Astrocyte of the spinal cord (primary cell): ENCODE data around the gene SLC38A8.

Source experiments
- DNase-seq: peaks from one replicate; pipeline ENCODE4 v3.0.0; 2011; ENCODE audit warnings: low read depth, low spot score
- H3K4me3 ChIP-seq: 2 replicates; pipeline ENCODE4 v1.5.1; 2011; ENCODE audit warnings: low read depth, mild to moderate bottlenecking, low read length, moderate library complexity
- in situ Hi-C: cut with HindIII; loops from 2 replicates; pipeline ENCODE4 v1.10.0; 2017; ENCODE audit warnings: low sequenced_read_pairs
- TF ChIP-seq, protein P1 (sequence below): IDR thresholded peaks from 2 replicates; pipeline ENCODE4 v1.5.1; 2012; ENCODE audit warnings: low read depth, mild to moderate bottlenecking, low read length, inconsistent platforms

SLC38A8 gene

DNA sequence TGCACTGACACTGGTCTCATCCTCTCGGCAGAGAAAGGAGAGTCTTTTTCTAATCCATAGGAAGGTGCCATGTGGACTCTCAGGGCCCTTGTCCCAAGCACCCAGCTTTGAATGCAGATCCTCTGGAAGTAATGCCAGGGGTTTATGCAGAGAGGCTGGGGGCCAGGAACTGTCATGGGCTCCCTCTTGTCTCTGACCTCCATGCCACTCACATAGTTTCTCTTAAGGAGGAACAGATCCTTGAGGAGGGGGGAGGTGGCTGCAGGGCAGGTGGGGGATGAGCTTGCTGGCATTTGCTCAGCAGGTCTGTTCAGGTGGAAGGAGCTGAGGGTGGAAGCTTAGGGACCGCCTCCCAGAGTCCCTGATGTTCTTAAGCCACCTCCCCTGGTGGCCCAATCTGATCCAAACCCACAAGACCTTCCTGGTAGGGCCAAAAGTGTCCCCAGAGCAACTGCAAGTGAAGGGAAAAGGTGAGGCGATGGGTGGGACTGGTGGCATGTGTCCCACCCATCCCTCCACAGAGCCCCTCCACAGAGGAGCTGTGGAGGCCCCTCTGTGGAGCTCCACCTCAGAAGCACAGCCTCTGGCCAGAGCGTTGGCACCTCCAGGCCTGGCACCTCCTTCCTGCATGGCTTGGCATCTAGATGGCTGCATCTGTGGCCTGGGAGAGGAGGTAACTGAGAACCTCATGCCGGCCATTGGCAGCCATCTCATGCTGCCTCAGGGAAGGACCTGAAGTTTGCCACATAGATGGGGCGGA is 65.4 kb downstream of the SLC38A8 start:
- no peak overlapping the region for H3K4me3 ChIP-seq
- TF ChIP-seq, protein P1, sequence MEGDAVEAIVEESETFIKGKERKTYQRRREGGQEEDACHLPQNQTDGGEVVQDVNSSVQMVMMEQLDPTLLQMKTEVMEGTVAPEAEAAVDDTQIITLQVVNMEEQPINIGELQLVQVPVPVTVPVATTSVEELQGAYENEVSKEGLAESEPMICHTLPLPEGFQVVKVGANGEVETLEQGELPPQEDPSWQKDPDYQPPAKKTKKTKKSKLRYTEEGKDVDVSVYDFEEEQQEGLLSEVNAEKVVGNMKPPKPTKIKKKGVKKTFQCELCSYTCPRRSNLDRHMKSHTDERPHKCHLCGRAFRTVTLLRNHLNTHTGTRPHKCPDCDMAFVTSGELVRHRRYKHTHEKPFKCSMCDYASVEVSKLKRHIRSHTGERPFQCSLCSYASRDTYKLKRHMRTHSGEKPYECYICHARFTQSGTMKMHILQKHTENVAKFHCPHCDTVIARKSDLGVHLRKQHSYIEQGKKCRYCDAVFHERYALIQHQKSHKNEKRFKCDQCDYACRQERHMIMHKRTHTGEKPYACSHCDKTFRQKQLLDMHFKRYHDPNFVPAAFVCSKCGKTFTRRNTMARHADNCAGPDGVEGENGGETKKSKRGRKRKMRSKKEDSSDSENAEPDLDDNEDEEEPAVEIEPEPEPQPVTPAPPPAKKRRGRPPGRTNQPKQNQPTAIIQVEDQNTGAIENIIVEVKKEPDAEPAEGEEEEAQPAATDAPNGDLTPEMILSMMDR = no peak
- in situ Hi-C loops = no loop called here
- DNase-seq = no peak

DNA sequence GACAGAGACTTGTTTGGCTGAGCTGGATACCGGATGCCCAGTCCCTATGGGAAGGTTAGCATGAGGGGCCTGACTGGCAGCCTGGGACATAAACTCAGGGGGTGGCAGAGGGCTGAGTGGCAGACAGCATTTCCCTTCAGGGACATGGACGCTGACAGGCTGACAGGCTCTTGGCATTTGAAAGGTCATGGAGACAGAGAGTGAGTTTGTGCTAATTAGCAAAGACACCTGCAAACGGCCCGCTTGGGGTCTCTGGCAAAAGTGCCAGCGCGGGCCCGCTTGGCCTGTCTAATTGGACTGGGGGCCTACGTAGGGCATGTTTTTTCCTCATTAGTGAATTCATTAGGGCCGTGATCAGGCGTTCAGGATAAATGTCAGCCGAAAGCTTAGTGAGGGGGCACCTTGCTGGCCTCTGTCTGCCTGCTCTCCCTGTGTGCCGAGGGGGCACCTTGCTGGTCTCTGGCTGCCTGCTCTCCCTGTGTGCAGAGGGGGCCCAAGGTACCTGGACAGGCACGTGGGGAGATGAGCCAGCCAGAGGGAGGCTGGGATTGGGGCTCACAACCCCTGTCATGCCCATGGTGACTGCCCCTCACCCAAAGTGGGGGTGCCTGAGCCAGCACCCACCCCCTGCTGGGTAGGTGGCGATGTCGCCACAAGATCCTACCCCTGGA is 66.9 kb downstream of the SLC38A8 start:
- in situ Hi-C loops = no loop called here

DNA sequence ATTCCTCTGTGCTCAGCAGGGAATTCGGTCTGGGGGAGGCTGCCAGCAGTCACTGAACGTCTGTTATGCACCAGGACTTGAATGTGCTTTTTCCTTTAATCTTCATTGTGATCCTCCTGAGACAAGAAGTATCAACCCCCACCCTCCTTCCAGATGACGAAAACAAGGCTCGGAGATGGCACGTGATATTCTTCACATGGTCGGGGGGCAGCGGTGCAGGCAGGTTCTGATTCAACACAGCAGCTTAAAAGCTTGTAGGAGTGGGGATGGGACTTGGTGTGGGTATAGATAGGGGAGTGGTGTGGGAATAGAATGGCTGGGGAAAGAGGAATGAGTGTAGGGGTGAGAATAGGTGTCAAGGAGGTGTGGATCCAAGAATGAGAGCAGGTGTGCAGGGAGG is 68.1 kb downstream of the SLC38A8 start:
- TF ChIP-seq, protein P1 = no peak
- no peak overlapping the region for H3K4me3 ChIP-seq
- in situ Hi-C loops = no loop called here
- DNase-seq = no peak

More for the DNA sequence above, 66.9 kb downstream of the SLC38A8 start:
- TF ChIP-seq, protein P1 = no peak
- H3K4me3 ChIP-seq = no peak overlapping the region
- no peak for DNase-seq

DNA sequence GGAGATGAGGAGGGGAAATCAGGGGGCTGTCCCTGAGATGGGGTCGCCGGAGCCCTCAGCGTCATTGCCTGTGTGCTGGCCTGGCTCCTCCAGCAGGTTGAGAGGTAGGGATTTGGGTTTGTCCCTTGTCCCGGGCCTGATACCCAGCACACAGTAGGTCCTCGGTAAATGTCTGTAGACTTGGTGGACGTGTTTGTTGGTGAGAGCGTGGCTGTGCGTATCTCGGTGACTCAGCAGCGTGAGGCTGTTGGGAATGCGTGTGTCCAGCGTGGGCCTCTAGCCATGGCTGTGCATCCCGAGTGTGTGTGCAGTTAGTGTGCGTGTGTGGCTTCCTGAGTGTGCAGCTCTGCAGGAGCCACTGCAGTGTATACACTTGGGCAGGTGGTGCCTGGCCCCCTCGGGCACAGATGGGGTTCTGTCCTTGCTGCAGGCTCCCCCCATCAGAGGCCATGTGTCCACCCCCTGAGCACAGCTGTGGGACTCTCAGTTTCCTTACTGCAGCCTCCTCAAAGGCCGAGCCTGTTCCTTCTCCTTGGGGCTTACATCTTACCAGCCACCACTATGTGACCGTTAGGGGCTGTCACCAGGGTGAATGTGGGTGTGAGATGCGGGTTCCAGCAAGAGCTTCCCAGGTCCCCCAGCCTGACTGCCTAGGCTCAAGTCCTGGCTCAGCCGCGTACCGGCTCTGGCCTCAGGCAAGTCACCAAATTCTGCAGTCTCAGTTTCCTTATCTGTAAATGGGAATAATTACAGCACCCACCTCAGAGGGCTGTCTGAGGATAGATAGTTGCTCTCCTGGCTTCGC is 68.8 kb downstream of the SLC38A8 start:
- no peak overlapping the region for H3K4me3 ChIP-seq
- TF ChIP-seq, protein P1 = no peak
- no peak for DNase-seq
- in situ Hi-C loops = no loop called here

DNA sequence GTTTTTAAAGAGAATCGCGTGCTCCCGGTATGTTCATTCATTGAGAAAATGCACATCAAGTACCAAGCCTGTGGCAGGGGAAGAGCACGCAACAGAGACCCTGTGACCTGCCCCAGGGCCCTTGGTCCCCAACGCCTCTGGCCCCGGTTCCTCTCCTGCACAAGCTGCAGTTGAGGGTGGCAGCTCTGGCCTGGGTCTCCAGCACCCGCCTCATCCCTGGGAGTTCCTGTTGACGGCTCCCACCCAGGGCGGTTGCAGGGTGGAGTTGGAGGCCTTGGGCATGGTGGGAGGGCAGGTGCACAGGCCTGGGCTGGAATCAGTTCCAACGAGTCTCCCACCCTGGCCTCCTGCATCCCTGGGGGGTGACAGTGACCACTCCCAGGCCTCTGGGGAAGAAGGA is 69.5 kb downstream of the SLC38A8 start:
- TF ChIP-seq, protein P1 = no peak
- H3K4me3 ChIP-seq = no peak overlapping the region
- in situ Hi-C loops = no loop called here
- no peak for DNase-seq

DNA sequence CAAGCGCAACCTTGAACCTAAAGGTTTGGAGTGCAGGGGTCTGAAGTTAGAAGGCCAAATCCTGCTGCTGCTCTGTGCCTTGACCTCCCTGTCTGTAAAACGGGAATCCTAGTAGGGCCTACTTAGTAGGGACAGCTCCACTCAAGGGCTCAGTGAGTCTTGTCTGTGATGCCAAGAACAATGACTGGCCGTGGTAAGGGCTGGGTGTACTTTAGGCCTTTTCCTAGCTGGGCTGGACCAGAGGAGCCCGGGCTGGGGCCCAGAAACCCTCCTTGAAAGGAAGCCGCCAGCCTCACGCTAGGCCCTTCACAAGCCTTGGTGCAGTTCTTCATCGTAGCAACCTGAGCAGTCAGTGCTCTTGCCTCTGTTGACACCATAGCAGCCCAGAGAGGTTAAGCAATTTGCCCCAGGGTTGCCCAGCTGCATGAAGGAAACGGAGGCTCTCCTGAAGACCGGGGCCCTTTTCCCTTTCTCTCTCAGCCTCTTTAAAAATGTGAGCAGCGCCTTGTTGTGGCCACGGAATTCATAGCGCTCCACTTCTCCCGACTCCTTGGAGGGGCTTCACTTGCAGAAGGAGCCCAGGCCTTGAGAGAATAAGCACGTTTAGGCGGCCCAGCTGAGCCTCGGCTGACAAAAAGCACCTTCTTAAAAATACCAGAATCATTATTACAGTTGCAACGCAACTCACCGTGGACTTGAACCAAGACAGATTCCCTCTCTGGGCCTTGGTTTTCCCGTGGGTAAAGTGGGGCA is 70.2 kb downstream of the SLC38A8 start:
- H3K4me3 ChIP-seq = no peak overlapping the region

More for the DNA sequence above, 70.2 kb downstream of the SLC38A8 start:
- TF ChIP-seq, protein P1 = no peak
- in situ Hi-C loops = no loop called here
- no peak for DNase-seq
